22Rv1 (cell line): Measurements from ENCODE around the gene SRD5A2.

Experiments
- CTCF ChIP-seq: fragments of 450-650 bp; IDR thresholded peaks from 2 replicates; pipeline ENCODE4 v1.5.1; 2017; ENCODE audit warnings: mild to moderate bottlenecking
- ZFX ChIP-seq: fragments of 450-650 bp; IDR thresholded peaks from 2 replicates; pipeline ENCODE4 v1.6.1; 2017; ENCODE audit warnings: antibody characterized with exemption, borderline replicate concordance

GRCh38 chr2:31579996-31580320, 780 bp downstream of the SRD5A2 start:
- TF ChIP-seq ZFX: no peak
- TF ChIP-seq CTCF: no peak
